Lower lobe of right lung (tissue), 2 donors: ENCODE data around the gene JTB. TPM values are rescaled to one million over a fixed set of nuclear protein-coding genes. Genes with fewer than 3 reads are reported as not detected.

ENCODE experiments used
- ATAC-seq, 2 donors: fragments of 200-7000 bp; cut with Tn5 transposase; one replicate each; pipeline ENCODE4 v1.9.1; 2020 to 2022; ENCODE audit warnings: mild to moderate bottlenecking in 2 of 2, moderate library complexity in 2 of 2
- DNase-seq: peaks from one replicate; pipeline ENCODE4 v3.0.0-alpha.2; 2020
- H3K27ac ChIP-seq: fragments of 200-600 bp; one replicate; pipeline ENCODE4 v1.8.0; 2022
- H3K27me3 ChIP-seq: fragments of 200-600 bp; one replicate; pipeline ENCODE4 v1.8.0; 2022; ENCODE audit warnings: low read depth
- H3K36me3 ChIP-seq: fragments of 200-600 bp; one replicate; pipeline ENCODE4 v1.8.0; 2022; ENCODE audit warnings: mild to moderate bottlenecking
- H3K4me1 ChIP-seq: fragments of 200-600 bp; one replicate; pipeline ENCODE4 v1.8.0; 2022
- H3K4me3 ChIP-seq: fragments of 200-600 bp; one replicate; pipeline ENCODE4 v1.8.0; 2022; ENCODE audit warnings: mild to moderate bottlenecking
- H3K9me3 ChIP-seq: fragments of 200-600 bp; one replicate; pipeline ENCODE4 v1.8.0; 2022
- intact Hi-C: fragments of 100-400 bp; cut with DNase I; formaldehyde crosslinking; loops from one replicate; pipeline ENCODE4 v1.11.0; 2022
- total RNA-seq: library from RNA; stranded (reverse); fragmentation: NEBNext Ultra II Directional; extraction: Animal tissue kit (Norgen Biotek cat#: 25700); gene quantifications from one replicate; pipeline ENCODE4 v1.2.1, GENCODE V29; 2021
- TF ChIP-seq, protein P1 (sequence below): fragments of 200-600 bp; IDR thresholded peaks from one replicate; pipeline ENCODE4 v1.8.0; 2022; ENCODE audit warnings: antibody characterized with exemption, mild to moderate bottlenecking
- donor health status: DM: no; HTN: yes; CAD: no; lungs with severe emphysema.

Gene JTB
- total RNA-seq, 1 donor from 2014 or later, result 121 TPM

GRCh38 chr1:153967107-153967999 is 10.1 kb downstream of the JTB start, which contains the start of gene CREB3L4:
Gene CREB3L4, plus strand, starts transcription at chr1:153967902. Its CDS starts 624 bp downstream, at chr1:153968526.
- intact Hi-C loops, result no loop called here
- peak within 1 kb of the TSS; percentile 94 for H3K27ac ChIP-seq
- H3K27me3 ChIP-seq, result no peaks in the 10 kb centered on the region
- no peaks in the 10 kb centered on the region for H3K36me3 ChIP-seq
- peak within 1 kb of the TSS; percentile 73 for H3K4me3 ChIP-seq
- H3K4me1 ChIP-seq, result peaks cover 39% of the 10 kb centered on the region
- ATAC-seq (peak; percentile 90 to 91), DNase-seq (peak; percentile 93)
- no peaks in the 10 kb centered on the region for H3K9me3 ChIP-seq
- TF ChIP-seq, protein P1, sequence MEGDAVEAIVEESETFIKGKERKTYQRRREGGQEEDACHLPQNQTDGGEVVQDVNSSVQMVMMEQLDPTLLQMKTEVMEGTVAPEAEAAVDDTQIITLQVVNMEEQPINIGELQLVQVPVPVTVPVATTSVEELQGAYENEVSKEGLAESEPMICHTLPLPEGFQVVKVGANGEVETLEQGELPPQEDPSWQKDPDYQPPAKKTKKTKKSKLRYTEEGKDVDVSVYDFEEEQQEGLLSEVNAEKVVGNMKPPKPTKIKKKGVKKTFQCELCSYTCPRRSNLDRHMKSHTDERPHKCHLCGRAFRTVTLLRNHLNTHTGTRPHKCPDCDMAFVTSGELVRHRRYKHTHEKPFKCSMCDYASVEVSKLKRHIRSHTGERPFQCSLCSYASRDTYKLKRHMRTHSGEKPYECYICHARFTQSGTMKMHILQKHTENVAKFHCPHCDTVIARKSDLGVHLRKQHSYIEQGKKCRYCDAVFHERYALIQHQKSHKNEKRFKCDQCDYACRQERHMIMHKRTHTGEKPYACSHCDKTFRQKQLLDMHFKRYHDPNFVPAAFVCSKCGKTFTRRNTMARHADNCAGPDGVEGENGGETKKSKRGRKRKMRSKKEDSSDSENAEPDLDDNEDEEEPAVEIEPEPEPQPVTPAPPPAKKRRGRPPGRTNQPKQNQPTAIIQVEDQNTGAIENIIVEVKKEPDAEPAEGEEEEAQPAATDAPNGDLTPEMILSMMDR, result peak; percentile 50

DNA sequence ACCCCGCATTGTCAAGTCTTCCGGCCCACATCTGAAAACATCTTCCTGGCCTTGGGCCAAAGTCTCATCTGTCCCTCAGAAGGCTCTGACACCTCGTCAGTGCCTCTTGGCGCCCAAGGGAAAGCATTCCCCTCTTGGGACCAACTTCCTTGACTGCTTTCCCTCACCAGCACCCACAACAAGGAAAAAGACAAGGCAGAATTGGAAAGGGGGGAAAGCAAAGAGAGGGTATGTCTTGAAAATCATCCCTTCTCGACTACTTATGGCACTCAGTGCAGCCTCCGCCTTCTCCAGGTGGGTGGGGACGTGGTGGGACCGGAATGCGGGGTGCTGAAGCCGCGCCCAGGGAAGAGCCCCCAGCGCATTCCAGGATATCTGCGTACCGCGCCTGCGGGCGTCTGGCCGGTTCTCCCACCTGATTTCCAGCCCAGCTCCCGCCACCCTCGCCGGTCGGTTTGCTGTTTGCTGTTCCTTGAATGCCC is 13.6 kb downstream of the JTB start:
- intact Hi-C loops, result no loop called here
- ATAC-seq (peak; percentile 31 to 37), DNase-seq (peak; percentile 73)
- Histone ChIP-seq H3K4me1 (peaks cover 71% of the 10 kb centered on the region), H3K27ac (peak overlapping the region; percentile 96), H3K4me3 (peak overlapping the region; percentile 81), H3K36me3 (peaks cover 28% of the 10 kb centered on the region), H3K27me3 (no peaks in the 10 kb centered on the region), H3K9me3 (no peaks in the 10 kb centered on the region)
- TF ChIP-seq, protein P1, result no peak

- peaks cover 67% of the 10 kb centered on the region for H3K4me1 ChIP-seq
- ATAC-seq, result peak; percentile 89
- H3K9me3 ChIP-seq, result no peaks in the 10 kb centered on the region
- peaks cover 28% of the 10 kb centered on the region for H3K36me3 ChIP-seq
- DNase-seq, result peak; percentile 98
- peak within 1 kb of the TSS; percentile 81 for H3K4me3 ChIP-seq
- TF ChIP-seq, protein P1, result no peak
- H3K27ac ChIP-seq, result peak within 1 kb of the TSS; percentile 96
- H3K27me3 ChIP-seq, result no peaks in the 10 kb centered on the region
- intact Hi-C loops, result no loop called here
Measured at GRCh38 chr1:153963030-153963849, 14.2 kb downstream of the JTB start, which contains the start of gene SLC39A1. Gene SLC39A1, minus strand, starts transcription at chr1:153963537. Its CDS starts 822 bp downstream, at chr1:153962715.

- H3K27ac ChIP-seq, result peak overlapping the region; percentile 96
- no peaks in the 10 kb centered on the region for H3K9me3 ChIP-seq
- peak; percentile 6 to 34 for ATAC-seq
- peaks cover 28% of the 10 kb centered on the region for H3K36me3 ChIP-seq
- H3K4me1 ChIP-seq, result peaks cover 68% of the 10 kb centered on the region
- H3K27me3 ChIP-seq, result no peaks in the 10 kb centered on the region
- H3K4me3 ChIP-seq, result peak overlapping the region; percentile 81
- peak; percentile 61 for DNase-seq
- TF ChIP-seq, protein P1, result no peak
- intact Hi-C loops, result no loop called here
Measured at GRCh38 chr1:153962088-153963029, 15.1 kb downstream of the JTB start.
